Lower leg skin (tissue), 3 donors: Measurements from ENCODE around the gene ZIC5.

Source experiments
- POLR2A ChIP-seq, 2 donors: fragments of 450-650 bp; IDR thresholded peaks; one replicate each; pipeline ENCODE4 v1.6.1; 2016 to 2017; ENCODE audit warnings: antibody characterized with exemption in 2 of 2, mild to moderate bottlenecking in 1 of 2, moderate library complexity in 1 of 2
- TF ChIP-seq, protein P1 (sequence below), 3 donors: fragments of 450-650 bp; IDR thresholded peaks; one replicate each; pipeline ENCODE4 v1.5.1; 2016; ENCODE audit warnings: antibody characterized with exemption in 3 of 3, mild to moderate bottlenecking in 3 of 3, moderate library complexity in 2 of 3

DNA sequence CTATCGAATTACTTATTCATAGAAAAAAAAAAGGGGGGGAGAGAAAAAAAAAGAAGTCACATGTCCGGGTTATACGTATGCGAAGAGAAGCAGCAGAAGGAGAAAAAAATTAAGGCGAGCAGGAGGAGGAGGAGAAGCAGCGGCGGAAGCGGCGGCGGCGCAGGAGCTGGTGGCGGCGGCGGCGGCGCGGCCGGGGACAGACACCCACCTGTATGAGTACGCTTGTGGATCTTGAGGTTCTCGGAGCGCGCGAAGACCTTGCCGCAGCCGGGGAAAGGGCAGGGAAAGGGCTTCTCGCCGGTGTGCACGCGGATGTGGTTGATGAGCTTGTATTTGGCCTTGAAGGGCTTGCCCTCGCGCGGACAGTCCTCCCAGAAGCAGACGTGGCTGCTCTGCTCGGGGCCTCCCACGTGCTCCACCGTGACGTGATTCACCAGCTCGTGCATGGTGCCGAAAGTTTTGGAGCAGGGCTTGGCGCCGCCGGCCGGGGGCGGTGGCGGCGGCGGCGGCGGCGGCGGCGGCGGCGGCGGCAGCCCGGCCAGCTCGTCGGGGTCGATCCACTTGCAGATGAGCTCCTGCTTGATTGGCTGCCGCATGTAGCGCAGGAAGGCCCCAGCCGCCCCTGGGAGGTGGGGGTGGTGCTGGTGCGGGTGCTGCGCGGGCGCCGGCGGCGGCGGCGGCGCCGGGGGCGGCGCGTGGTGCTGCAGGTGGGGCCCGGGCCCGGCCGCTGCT is 1.5 kb downstream of the ZIC5 start:
- TF ChIP-seq, protein P1, sequence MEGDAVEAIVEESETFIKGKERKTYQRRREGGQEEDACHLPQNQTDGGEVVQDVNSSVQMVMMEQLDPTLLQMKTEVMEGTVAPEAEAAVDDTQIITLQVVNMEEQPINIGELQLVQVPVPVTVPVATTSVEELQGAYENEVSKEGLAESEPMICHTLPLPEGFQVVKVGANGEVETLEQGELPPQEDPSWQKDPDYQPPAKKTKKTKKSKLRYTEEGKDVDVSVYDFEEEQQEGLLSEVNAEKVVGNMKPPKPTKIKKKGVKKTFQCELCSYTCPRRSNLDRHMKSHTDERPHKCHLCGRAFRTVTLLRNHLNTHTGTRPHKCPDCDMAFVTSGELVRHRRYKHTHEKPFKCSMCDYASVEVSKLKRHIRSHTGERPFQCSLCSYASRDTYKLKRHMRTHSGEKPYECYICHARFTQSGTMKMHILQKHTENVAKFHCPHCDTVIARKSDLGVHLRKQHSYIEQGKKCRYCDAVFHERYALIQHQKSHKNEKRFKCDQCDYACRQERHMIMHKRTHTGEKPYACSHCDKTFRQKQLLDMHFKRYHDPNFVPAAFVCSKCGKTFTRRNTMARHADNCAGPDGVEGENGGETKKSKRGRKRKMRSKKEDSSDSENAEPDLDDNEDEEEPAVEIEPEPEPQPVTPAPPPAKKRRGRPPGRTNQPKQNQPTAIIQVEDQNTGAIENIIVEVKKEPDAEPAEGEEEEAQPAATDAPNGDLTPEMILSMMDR (IDR thresholded peaks at IDR 0.05) = no peak
- TF ChIP-seq POLR2A (IDR thresholded peaks at IDR 0.05) = no peak
